NCI-H2107 treated with DMSO at 0.1 percent for 48 hours (cell line): Measurements from ENCODE around the gene TSC2.
A peak's percentile ranks its signal among the peaks of the same experiment; 100 is the strongest.
"Not testable (repeated sequence)": the region's sequence is repeated elsewhere in the genome, so short reads cannot be mapped to it uniquely, and the experiment has no call there.

Experiments
- DNase-seq: peaks from one replicate; lab custom pipeline; 2025; ENCODE audit not compliant: unreplicated experiment; lab: John Stamatoyannopoulos, UW

The TSC2 gene

GRCh38 chr16:2117960-2118722 is 70.4 kb downstream of the TSC2 start:
- DNase-seq = not testable (repeated sequence)

DNA sequence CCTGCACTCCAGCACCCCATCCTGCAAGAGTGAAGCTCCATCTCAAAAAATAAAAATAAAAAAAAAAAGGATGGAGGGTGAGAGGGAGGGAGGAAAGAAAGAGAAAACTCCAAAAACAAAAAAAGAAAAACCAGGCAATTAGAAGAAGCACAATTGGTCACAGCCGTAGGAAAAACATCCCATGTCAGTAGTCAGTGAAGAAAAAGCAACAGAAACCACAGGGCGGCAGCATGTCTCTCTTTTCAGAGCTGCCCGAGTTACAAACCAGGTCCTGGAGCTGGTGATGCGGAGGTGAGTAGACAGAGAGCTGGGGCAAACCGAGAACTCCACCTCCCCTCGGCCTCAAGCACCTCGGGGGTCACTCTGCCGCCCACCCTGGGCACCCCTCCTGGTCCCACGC is 73.5 kb downstream of the TSC2 start:
- DNase-seq = peak; percentile 53

GRCh38 chr16:2121853-2122252 is 74.1 kb downstream of the TSC2 start:
- no peak for DNase-seq

DNA sequence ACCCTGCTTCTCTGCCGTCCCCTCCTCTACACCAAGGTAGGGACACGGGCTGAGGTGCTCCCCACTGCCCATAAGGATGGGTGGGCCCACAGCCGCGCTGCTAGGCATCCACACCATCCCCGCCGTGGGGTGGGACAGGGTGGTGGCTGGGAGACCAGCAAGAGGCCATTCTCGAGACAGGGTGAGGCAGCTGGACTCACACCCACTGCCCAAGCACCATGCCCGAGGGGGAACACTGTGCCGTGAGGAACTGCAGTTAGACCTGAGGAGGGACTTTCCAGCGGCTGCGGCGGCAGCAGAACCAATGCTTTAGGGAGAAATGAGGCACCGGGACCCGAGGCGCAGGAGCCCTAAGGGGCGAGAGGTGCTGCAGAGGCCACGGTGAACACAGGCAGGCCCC is 74.6 kb downstream of the TSC2 start:
- DNase-seq = no peak

- DNase-seq = not testable (repeated sequence)
These were observed 75.3 kb downstream of the TSC2 start for GRCh38 chr16:2122934-2123683.

GRCh38 chr16:2123706-2124376 is 76.1 kb downstream of the TSC2 start:
- not testable (repeated sequence) for DNase-seq

DNA sequence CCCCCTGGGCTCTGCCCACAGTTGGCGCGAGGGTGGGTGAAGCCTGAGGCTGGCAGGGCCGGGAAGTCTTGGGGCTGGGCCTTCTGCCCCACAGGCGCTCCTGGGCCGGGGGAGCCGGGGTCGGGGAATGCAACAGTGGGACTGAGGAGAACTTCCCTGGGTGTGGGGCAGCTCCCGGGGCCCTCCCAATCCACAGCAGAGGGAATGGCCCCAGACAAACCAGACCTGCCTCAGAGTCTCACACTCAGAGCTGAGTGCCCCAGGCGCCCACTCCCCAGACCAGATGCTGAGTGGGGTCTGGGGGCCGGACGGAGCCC is 76.5 kb downstream of the TSC2 start:
- not testable (repeated sequence) for DNase-seq

DNA sequence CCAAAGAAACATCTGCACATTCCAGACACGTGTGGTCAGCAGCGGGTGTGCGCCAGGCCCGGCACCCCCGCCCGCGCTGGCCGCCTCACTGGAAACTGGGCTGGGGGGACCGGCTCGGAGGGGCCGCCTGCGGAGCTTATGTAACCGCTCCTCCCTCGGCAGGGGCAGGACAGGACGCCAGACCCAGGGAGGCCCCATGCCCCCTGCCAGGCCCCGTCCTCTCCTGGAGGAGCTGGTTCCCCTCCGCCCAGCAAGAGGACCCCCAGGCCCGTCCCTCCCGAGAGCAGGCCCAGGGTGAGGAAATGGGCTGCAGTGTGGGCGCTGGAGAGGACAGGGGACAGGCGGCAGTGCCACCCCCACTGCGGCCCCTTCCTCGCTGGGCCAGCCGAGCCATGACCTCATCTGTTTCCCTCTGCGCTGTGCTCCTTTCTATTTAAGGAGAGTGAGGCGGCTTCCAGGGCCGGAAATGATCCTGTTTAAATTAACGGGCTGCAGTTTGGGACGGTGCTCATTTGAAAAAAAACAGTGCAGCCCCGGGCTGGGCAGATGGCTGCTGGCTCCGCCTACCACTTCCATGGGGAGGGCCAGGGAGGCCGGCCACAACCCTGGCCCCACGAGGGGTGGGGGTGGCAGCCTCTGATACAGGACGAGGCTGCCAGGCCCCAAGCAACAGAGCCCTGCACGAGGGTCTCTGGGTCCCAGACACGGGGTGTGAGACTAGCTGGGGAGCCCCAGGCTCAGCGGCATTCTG is 77.1 kb downstream of the TSC2 start:
- DNase-seq = not testable (repeated sequence)

GRCh38 chr16:2125609-2126008 is 77.8 kb downstream of the TSC2 start:
- not testable (repeated sequence) for DNase-seq

GRCh38 chr16:2126161-2126743 is 78.5 kb downstream of the TSC2 start:
- not testable (repeated sequence) for DNase-seq

DNA sequence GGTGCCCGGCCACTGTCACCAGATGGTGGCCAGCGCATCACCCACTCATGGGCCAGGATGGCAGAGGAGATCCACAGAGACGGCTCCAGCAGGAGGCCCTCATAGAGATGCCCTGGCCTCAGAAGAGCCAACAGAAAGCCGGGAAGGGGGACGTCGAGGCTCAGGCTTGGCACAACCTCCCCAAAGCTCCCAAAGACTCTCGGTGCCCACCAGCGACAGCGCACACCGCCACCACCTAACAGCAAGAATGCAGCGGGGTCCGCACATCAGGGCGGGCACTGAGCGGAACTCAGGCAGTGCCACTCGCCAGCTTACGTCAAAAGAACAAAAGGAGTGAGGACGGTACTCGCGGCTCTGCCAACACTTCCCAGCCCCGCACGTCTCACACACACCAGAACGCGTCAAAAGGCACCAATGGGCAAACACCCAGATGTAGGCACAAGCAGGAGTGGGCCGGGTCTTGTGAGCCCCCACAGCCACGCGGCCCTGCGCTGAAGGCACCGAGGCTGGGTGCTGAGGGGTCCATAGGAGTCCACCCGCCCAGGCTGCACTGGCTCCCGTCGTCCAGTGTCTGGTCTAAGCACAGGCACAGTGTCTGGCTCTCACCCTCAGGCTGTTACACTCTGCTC is 79.3 kb downstream of the TSC2 start:
- not testable (repeated sequence) for DNase-seq

DNA sequence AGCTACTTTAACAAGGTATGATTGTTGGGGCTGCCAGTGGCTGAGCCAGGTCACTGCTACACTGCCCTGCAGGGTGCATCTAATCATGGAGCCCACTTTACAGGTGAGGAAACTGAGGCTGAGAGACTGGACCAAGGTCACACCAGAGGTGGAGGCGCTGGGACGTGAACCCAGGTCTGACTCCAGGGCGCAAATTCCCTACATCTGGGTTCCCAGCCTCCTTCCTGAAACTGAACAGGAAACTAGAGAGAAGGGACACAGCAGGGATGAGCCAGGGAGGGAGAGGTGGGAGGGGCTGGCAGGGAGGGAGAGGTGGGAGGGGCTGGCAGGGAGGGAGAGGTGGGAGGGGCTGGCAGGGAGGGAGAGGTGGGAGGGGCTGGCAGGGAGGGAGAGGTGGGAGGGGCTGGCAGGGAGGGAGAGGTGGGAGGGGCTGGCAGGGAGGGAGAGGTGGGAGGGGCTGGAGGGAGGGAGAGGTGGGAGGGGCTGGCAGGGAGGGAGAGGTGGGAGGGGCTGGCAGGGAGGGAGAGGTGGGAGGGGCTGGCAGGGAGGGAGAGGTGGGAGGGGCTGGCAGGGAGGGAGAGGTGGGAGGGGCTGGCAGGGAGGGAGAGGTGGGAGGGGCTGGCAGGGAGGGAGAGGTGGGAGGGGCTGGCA is 80.0 kb downstream of the TSC2 start:
- DNase-seq = peak; percentile 23

- not testable (repeated sequence) for DNase-seq
These were observed 81.5 kb downstream of the TSC2 start for GRCh38 chr16:2129251-2129650.

DNA sequence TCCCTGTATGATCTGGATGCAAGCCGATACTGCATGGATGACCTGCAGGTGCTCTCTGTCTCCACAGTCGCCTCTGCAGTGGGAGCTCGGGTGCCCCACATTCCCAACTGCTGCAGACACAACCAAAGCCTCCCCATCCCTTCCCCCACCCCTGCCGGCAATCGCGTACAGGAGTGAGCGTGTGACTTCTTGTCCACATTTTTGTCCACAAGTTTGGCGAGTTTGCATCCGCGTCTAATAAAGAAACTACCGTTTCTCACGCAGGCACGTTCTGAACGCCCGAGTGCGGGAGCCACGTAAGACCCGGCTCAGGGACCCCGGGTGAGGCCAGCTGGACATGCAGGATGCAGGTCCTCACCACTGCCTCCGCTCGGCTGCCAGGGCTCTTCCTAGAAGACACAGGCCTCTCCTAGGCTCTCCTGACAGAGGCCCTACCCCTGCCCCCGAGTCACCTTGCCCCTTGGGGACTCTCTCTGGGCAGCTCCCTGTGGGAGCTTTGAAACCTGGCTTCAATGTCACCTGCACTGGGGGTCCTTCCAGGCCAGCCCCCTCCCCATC is 82.2 kb downstream of the TSC2 start:
- not testable (repeated sequence) for DNase-seq

GRCh38 chr16:2133797-2134196 is 86.0 kb downstream of the TSC2 start:
- not testable (repeated sequence) for DNase-seq

DNA sequence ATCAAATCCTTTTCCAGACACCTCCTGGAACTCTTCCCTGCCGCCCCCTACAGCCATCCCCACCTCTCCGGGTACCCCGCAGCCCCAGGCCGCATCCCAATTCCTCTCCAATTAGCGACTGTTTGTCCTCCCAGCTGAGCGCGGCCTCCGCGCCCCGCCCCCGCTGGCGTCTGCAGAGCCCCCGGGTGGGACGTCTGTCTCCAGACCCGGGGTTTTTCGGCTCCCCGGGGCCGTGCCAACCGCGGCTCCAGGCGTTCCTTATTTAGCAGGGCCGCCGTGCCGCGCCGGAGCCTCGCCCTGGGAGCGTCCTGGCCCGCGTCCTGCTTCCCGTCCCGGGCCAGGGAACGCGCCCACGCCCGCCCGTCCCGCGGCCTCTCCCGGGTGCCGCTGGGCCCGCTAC is 87.3 kb downstream of the TSC2 start:
- DNase-seq = not testable (repeated sequence)

GRCh38 chr16:2135770-2136490 is 88.1 kb downstream of the TSC2 start, which contains the start of gene PKD1:
PKD1 (minus strand) TSS chr16:2135898; CDS start chr16:2135689, 209 bp downstream.
- peak; percentile 42 for DNase-seq
